ENCODE data around the gene GJB6.

GJB6 gene

GRCh38 chr13:20222553-20222952 is 9.6 kb downstream of the GJB6 start:
- DNase-seq (ENCODE audit: insufficient read length, low spot score) (no peak), FAIRE-seq (no peak)
- no peak for TF ChIP-seq CTCF (IDR thresholded peaks at IDR 0.05; ENCODE audit: insufficient read depth, missing control alignments)

DNA sequence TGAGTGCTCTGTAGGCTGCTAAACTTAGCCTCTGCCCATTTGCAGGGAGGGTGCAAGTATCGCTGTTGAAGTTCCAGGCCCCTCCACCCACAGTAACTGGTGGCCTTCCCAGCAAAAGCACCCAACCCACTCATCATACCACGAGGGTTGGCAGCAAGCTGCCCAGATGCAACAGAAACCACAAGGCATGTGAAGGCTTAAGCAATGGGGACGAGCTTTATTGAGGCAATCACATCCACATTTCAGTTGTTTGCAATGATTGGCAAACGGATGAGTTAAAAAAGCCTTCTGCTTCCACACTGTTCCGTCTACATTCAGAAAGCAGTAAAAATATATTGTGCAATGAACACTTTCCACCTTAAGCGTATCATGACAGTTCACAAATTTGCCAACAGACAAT is 10.3 kb downstream of the GJB6 start:
- no peak for TF ChIP-seq CTCF (IDR thresholded peaks at IDR 0.05; ENCODE audit: insufficient read depth, missing control alignments)
- FAIRE-seq = no peak
- DNase-seq (ENCODE audit: insufficient read length, low spot score) = no peak

GRCh38 chr13:20219577-20219976 is 12.5 kb downstream of the GJB6 start:
- TF ChIP-seq CTCF (IDR thresholded peaks at IDR 0.05; ENCODE audit: insufficient read depth, missing control alignments) = no peak
- no peak for FAIRE-seq
- no peak for DNase-seq (ENCODE audit: insufficient read length, low spot score)

DNA sequence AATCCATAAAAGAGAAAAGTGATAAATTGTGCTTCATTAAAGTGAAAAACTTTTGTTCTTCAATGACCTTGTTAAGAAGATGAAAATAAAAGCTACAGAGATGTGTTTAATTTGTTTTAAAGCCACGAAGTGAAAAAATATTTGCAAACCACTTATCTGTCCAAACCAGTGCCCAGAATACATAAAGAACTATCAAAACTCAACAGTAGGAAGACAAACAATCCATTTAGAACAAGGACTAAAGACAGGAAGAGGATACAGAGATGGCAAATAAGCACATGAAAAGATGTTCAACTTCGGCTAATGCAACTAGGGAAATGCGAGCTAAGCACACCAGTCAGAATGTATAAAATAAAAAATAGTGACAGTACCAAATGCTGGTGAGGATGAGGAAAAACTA is 15.0 kb downstream of the GJB6 start:
- FAIRE-seq (no peak), DNase-seq (ENCODE audit: insufficient read length, low spot score) (no peak)
- no peak for TF ChIP-seq CTCF (IDR thresholded peaks at IDR 0.05; ENCODE audit: insufficient read depth, missing control alignments)

DNA sequence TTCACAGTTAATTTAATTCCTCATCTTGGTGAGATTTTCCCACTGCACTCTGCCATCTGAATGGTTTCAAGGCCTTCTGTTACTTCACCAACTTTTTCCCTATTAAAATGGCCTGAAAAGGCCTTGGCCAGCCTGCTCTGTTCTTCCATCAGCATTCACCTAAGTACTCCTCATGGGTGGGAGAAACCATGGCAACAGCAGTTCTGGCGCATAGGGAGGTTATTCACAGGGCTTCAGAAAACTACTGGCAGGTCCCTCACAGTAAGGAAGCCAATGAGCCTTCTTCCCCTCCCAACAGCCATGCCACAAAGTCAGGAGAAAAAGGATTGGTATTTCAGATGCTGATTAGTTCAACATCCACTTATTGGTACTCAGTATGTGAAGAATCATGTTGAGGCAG is 22.2 kb downstream of the GJB6 start:
- DNase-seq (ENCODE audit: insufficient read length, low spot score) (no peak), FAIRE-seq (no peak)
- no peak for TF ChIP-seq CTCF (IDR thresholded peaks at IDR 0.05; ENCODE audit: insufficient read depth, missing control alignments)

DNA sequence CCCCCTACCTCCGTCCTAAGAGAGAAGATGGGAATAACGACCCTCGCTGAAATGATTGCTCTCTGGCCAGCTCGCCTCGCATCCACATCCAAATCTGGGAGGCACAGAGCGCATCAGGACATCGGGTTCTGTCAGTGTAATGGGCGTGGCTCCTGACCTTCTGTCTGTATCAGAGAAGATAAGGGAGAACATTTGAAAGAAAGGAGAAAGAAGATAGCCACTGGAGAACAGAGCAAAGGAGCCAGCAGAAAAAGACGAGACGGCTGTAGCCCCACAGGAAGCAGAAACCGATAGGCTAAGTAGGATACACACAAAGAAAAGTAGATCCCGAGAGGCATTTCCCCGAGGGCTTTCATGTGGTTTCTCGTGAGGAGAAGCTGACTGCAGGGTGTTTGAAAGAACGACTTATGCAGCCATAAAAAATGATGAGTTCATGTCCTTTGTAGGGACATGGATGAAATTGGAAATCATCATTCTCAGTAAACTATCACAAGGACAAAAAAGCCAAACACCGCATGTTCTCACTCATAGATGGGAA is 25.4 kb downstream of the GJB6 start:
- TF ChIP-seq CTCF (IDR thresholded peaks at IDR 0.05; ENCODE audit: insufficient read depth, missing control alignments) = no peak
- DNase-seq (ENCODE audit: insufficient read length, low spot score) = no peak
- no peak for FAIRE-seq

- FAIRE-seq (no peak), DNase-seq (ENCODE audit: insufficient read length, low spot score) (no peak)
- no peak for TF ChIP-seq CTCF (IDR thresholded peaks at IDR 0.05; ENCODE audit: insufficient read depth, missing control alignments)
These were observed 25.9 kb downstream of the GJB6 start for GRCh38 chr13:20206065-20206697.
